CD4-positive, alpha-beta T cell treated with Interleukin-6 for 4 hours (primary cell): ENCODE data around the gene MAML3.

Experiments
- DNase-seq: peaks from one replicate; pipeline ENCODE4 v3.0.0-alpha.2; 2020; ENCODE audit warnings: mixed read lengths

MAML3 gene

GRCh38 chr4:139738846-139739613, 415.0 kb downstream of the MAML3 start:
- no peak for DNase-seq

GRCh38 chr4:139736661-139737060, 417.3 kb downstream of the MAML3 start:
- DNase-seq, result no peak

- no peak for DNase-seq
Observed at GRCh38 chr4:139736274-139736660, 417.7 kb downstream of the MAML3 start.

- DNase-seq, result peak; percentile 3
Observed at GRCh38 chr4:139735381-139736273, 418.4 kb downstream of the MAML3 start.

GRCh38 chr4:139734875-139735380, 419.1 kb downstream of the MAML3 start:
- DNase-seq, result peak; percentile 56

- DNase-seq, result no peak
Observed at GRCh38 chr4:139734201-139734874, 419.6 kb downstream of the MAML3 start.

GRCh38 chr4:139732991-139733570, 420.9 kb downstream of the MAML3 start:
- no peak for DNase-seq

- no peak for DNase-seq
Observed at GRCh38 chr4:139728840-139729239, 425.1 kb downstream of the MAML3 start.

- no peak for DNase-seq
Observed at GRCh38 chr4:139728146-139728545, 425.8 kb downstream of the MAML3 start.

GRCh38 chr4:139726615-139727014, 427.4 kb downstream of the MAML3 start:
- DNase-seq, result no peak

GRCh38 chr4:139725236-139725635, 428.7 kb downstream of the MAML3 start:
- no peak for DNase-seq

- no peak for DNase-seq
Observed at GRCh38 chr4:139721789-139722188, 432.2 kb downstream of the MAML3 start.

GRCh38 chr4:139720806-139721205, 433.2 kb downstream of the MAML3 start:
- DNase-seq, result no peak

- DNase-seq, result no peak
Observed at GRCh38 chr4:139719381-139720101, 434.4 kb downstream of the MAML3 start.

GRCh38 chr4:139718833-139719232, 435.2 kb downstream of the MAML3 start:
- no peak for DNase-seq

GRCh38 chr4:139718358-139718757, 435.6 kb downstream of the MAML3 start:
- DNase-seq, result no peak

- no peak for DNase-seq
Observed at GRCh38 chr4:139715746-139716391, 438.1 kb downstream of the MAML3 start.

- DNase-seq, result no peak
Observed at GRCh38 chr4:139712882-139713281, 441.1 kb downstream of the MAML3 start.

GRCh38 chr4:139711461-139711860, 442.5 kb downstream of the MAML3 start:
- DNase-seq, result no peak

- no peak for DNase-seq
Observed at GRCh38 chr4:139710073-139710472, 443.9 kb downstream of the MAML3 start.

GRCh38 chr4:139709660-139710059, 444.3 kb downstream of the MAML3 start:
- DNase-seq, result no peak
